HG03103 (cell line): Measurements from ENCODE around the gene LRP11.
"Not testable (repeated sequence)": the region's sequence is repeated elsewhere in the genome, so short reads cannot be mapped to it uniquely, and the experiment has no call there.

Source experiments
- ATAC-seq: cut with Tn5 transposase; IDR thresholded peaks from one replicate; pipeline ENCODE4 v1.9.1; 2021; ENCODE audit warnings: low read depth; ENCODE audit not compliant: unreplicated experiment

The LRP11 gene

GRCh38 chr6:149852881-149853280 is 11.3 kb downstream of the LRP11 start:
- ATAC-seq = no peak

- ATAC-seq = no peak
Measured at GRCh38 chr6:149852180-149852579, 12.0 kb downstream of the LRP11 start.

DNA sequence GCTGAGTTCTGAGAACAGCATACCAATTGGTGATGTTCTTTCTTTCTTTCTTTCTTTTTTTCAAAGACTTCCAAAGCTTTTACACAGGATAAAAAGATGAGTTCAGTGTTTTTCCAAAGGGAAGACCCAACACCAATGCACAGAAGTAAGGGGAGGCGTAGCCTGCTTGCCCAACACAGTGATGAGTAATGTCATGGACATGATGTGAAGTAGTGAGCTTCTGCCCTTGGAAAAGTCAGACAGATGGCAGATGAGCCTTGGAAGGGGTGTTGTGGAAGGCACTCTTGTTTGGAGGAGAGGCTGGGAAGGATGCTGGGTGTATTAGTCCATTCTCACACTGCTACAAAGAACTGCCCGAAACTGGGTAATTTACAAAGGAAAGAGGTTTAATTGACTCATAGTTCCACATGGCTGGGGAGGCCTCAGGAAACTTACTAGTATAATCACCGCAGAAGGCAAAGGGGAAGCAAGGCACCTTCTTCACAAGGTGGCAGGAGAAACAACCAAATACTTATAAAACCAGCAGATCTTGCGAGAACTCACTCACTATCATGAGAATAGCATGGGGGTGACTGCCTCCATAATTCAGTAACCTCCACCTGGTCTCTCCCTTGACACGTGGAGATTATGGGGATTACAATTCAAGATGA is 12.6 kb downstream of the LRP11 start:
- no peak for ATAC-seq

GRCh38 chr6:149848343-149848742 is 15.8 kb downstream of the LRP11 start:
- ATAC-seq = not testable (repeated sequence)

- no peak for ATAC-seq
Measured at GRCh38 chr6:149847939-149848267, 16.3 kb downstream of the LRP11 start.

GRCh38 chr6:149846321-149846720 is 17.8 kb downstream of the LRP11 start:
- no peak for ATAC-seq

GRCh38 chr6:149845549-149845948 is 18.6 kb downstream of the LRP11 start:
- ATAC-seq = no peak

DNA sequence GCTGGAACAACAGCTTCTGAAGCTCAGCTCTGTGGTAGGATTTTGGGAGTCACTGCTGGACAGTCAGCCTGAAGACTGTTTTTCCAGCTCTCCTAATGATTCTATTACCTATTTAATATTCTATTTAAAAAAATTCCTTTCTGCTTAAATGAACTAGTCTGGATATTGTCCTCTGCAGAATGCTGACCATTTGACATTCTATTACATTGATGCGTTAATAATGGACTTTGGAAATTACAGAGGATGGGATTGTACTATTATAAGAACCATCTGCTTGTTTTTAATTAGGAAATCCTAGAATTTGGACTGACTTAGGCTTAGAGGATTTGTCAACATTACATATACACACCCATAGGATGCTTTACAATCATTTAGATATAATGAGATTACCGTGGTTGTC is 19.7 kb downstream of the LRP11 start:
- ATAC-seq = no peak

DNA sequence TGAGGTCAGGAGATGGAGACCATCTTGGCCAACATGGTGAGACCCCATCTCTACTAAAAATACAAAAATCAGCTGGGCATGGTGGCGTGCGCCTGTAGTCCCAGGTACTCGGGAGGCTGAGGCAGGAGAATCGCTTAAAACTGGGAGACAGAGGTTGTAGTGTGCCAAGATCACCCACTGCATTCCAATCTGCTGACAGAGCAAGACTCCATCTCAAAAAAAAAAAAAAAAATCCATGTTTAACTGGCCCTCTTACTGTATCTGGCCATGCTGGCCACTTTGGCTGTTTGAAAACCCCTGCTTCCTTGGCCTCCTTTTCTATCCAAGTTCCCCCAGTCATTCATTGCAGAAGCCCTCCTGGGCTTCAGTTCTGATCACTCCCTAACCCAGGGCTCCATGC is 20.1 kb downstream of the LRP11 start:
- not testable (repeated sequence) for ATAC-seq

DNA sequence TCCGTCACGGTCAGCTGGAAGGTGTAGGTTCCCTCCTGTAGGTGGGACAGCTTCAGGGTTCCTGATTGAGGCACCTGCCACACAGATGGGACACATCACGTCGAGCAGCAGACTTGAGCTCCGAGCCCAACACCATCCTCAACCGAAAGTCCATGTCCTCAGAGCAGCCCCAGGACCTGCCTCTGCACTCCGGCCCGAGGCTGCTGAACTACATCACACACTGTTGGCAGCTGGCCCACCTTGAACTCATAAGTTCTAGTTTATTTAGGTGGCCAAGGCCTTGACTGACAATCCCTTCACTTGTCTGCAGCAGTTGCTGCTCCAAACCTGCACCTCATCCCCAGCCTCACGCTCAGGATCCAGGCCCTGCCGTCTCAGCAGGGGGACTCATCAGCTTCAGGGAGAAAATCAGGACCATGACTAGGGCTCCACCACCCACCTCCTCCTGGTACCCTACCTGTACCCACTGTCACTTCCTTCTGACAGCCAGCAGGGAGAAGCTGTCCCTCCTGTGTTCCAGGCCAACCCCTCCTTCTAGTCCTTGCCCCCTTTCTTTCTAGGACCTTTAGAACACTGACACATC is 21.0 kb downstream of the LRP11 start:
- ATAC-seq = no peak

DNA sequence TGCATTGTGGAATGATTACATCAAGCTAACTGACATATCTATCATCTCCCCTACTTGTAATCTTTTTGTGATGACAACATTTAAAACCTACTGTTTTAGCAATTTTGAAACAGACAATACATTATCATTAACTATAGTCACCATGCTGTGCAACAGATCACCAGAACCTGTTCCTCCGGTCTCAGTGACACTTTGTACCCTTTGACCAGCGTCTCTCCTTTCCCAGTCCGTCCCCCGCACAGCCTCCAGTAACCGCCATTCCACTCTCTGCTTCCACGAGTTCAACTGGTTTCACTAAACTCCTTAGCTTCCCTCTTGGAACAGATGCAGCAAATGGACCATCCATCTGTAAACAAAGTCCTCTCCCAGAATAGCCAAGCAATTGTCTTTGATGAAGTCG is 21.8 kb downstream of the LRP11 start:
- no peak for ATAC-seq

- ATAC-seq = peak; percentile 65
Measured at GRCh38 chr6:149840345-149841075, 23.6 kb downstream of the LRP11 start.

GRCh38 chr6:149834513-149835481 is 29.4 kb downstream of the LRP11 start:
- ATAC-seq = no peak

DNA sequence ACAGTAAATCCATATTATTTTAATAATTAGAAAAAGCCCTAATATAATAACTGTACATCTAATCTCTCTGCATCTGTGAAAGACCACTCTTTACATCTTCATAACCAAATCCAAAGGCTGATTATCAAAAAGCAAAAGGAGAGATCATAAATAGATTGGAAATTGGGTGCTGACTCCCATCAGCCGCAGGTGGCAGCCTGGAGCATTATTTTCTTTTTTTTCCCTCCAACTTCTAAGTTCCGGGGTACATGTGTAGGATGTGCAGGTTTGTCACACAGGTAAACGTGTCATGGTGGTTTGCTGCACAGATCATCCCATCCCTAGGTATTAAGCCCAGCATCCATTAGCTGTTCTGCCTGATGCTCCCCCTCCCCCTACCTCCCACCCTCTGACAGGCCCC is 30.5 kb downstream of the LRP11 start:
- ATAC-seq = no peak

DNA sequence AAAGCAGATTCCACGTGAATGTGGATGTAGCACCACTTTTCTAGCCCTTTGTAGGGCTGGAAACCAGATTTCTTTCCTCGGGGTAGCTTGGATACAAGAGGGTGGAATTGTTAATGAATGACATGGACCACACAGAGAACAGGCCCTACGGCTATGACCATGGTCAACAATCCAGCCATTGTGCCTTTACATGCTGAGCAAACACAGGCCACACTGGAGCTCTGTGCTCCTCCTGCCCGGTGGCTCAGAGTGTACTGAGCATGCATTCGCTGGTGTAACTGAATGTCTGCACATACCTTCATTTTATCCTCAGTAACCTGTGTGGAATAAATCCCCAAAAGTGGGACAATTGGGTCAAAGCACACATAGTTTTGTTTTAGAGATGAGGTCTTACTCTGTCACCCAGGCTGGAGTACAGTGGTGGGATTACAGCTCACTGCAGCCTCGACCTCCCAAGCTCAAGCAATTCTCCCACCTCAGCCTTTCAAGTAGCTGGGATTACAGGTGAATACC is 32.8 kb downstream of the LRP11 start:
- ATAC-seq = no peak

DNA sequence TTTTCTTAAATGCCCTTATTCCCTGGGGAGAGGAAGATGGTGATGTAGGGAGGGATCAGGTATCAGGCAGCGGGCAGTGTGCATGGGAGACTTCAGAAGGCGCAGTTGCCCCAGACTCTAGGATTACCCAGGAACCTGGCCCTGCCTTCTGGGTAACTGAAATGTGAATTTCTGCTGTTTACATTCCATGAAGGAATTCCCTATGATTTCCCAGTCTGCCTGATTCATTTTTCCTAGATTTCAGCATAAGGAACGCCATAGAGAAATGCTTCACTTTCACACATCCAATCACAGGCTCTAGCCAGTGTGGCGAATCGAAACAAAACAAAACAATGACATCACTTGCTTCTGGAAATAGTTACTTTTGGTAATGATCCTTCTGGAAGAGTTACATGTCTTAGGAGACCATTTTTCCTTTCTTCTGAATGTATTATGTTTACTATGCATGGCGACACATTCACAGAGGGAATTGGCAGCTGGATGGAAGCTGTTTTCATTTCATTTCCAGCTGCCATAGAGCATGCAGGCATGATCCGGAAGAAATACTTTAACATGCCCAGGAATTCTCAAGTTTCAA is 33.3 kb downstream of the LRP11 start:
- no peak for ATAC-seq

- no peak for ATAC-seq
Measured at GRCh38 chr6:149825292-149825691, 38.9 kb downstream of the LRP11 start.

- no peak for ATAC-seq
Measured at GRCh38 chr6:149823013-149823412, 41.1 kb downstream of the LRP11 start.

DNA sequence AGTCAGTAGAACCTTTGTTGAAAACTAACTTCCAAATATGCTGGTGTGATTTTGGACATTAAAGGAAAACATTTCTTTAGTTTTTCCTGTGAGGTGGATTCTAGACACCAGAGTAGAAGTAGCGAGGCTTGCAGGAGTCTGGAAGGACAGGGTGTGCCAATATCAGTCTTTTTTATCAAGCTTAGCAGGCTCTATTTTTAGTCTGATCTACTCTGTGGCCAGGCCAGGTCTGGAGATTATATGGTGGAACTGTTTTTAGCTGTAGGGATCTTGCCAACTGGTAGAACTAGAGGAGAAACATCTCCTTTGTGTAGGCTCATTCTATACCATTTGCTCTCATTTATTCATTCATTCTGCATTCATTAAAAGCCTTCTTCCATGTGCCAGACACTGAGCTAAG is 42.7 kb downstream of the LRP11 start:
- no peak for ATAC-seq

DNA sequence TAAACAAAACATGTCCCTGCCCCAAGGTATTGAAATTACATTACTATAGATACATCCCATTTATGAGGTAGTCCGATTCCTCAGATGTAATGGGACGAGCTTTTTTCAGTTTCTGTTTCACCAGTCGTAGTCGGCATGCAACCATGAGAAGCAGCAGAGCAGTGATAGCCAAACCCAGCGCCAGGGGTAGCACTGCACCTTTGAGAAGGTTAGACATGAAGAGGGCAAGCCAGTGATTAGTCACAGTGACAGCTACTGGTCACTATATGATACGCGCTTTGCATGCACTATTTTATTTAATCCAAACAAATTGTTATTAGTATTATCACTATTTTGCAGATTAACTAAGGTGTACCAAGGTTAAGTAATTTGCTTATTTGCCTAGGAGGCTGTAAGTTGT is 43.7 kb downstream of the LRP11 start:
- ATAC-seq = no peak
